Osteocyte (in vitro differentiated cells): ENCODE results near the gene PPIL4. TPM values are rescaled to one million over a fixed set of nuclear protein-coding genes. Genes with fewer than 3 reads are reported as not detected.

Experiments used
- DNase-seq: peaks from one replicate; pipeline ENCODE4 v3.0.0; 2021; ENCODE audit warnings: mixed read lengths; ENCODE audit not compliant: unreplicated experiment; ENCODE audit errors: extremely low spot score
- H3K27ac Mint-ChIP-seq: one replicate; pipeline ENCODE4 v1.8.0; 2021; ENCODE audit warnings: mild to moderate bottlenecking, mixed read lengths; ENCODE audit not compliant: unreplicated experiment
- H3K27me3 Mint-ChIP-seq: one replicate; pipeline ENCODE4 v1.8.0; 2021; ENCODE audit warnings: mixed read lengths; ENCODE audit not compliant: unreplicated experiment
- H3K36me3 Mint-ChIP-seq: one replicate; pipeline ENCODE4 v1.8.0; 2021; ENCODE audit warnings: mixed read lengths; ENCODE audit not compliant: unreplicated experiment
- H3K4me1 Mint-ChIP-seq: one replicate; pipeline ENCODE4 v1.8.0; 2021; ENCODE audit warnings: mixed read lengths; ENCODE audit not compliant: unreplicated experiment
- H3K4me3 Mint-ChIP-seq: one replicate; pipeline ENCODE4 v1.8.0; 2021; ENCODE audit warnings: mild to moderate bottlenecking, moderate library complexity, mixed read lengths; ENCODE audit not compliant: unreplicated experiment
- H3K9me3 Mint-ChIP-seq: one replicate; pipeline ENCODE4 v1.8.0; 2021; ENCODE audit warnings: mixed read lengths; ENCODE audit not compliant: unreplicated experiment
- CTCF ChIP-seq: fragments of 200-600 bp; sonication (generic); IDR thresholded peaks from 2 replicates; pipeline ENCODE4 v1.5.0; 2021; ENCODE audit warnings: antibody characterized with exemption, mild to moderate bottlenecking, moderate library complexity
- total RNA-seq: library from RNA; stranded (reverse); gene quantifications from 2 replicates; pipeline ENCODE4 v1.2.1, GENCODE V29; 2021

Gene PPIL4
- total RNA-seq, 1 donor from 2014 or later = 34.3 TPM

DNA sequence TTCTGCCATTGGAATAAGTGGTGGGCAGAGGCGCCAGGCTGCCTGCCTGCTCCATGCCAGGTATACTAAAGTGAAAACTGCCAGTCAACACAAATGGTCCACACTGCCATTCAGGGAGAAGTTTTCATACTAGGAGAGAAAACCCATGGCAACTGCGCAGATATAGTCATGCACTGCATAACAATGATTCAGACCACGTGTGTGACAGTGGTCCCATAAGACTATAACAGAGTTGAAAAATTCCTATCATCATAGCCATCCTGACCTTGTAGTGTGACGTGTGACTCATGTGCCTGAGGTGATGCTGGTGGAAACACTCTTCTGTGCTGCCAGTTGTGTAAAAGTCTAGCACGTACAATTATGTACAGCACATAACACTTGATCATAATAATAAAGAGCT lies 86.1 kb downstream of the PPIL4 start:
- Mint-ChIP-seq H3K27me3 (no peaks in the 10 kb centered on the region), H3K9me3 (no peaks in the 10 kb centered on the region), H3K36me3 (no peaks in the 10 kb centered on the region), H3K4me1 (peaks cover 18% of the 10 kb centered on the region), H3K4me3 (no peak overlapping the region), H3K27ac (no peak overlapping the region)
- no peak for TF ChIP-seq CTCF
- DNase-seq = no peak

DNA sequence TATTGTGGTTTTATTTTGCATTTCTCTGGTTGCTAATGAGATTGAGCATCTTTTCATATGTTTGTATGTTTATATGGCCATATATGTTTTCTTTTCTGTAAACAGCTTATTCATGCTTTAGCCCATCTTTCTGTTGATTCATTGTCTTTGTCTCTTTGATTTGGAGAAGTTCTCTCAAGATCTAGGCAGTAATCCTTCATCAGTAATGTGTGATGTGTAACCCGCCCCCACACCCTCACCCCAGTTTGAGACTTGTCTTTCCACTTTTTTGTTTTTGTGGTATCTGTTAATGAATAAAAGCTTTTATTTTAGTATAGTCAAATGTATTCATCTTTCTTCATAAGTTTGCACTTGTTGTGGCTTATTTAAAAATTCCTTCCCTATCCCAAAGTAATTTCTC lies 87.0 kb downstream of the PPIL4 start:
- no peak overlapping the region for H3K27ac Mint-ChIP-seq

GRCh38 chr6:149458196-149458595 lies 87.6 kb downstream of the PPIL4 start:
- Mint-ChIP-seq H3K4me3 (no peak overlapping the region), H3K27ac (no peak overlapping the region), H3K9me3 (no peaks in the 10 kb centered on the region), H3K4me1 (peaks cover 18% of the 10 kb centered on the region), H3K27me3 (no peaks in the 10 kb centered on the region), H3K36me3 (no peaks in the 10 kb centered on the region)
- DNase-seq = no peak
- no peak for TF ChIP-seq CTCF

More for the DNA sequence above, 87.0 kb downstream of the PPIL4 start:
- Mint-ChIP-seq H3K4me1 (peaks cover 18% of the 10 kb centered on the region), H3K36me3 (no peaks in the 10 kb centered on the region), H3K27me3 (no peaks in the 10 kb centered on the region), H3K9me3 (no peaks in the 10 kb centered on the region), H3K4me3 (no peak overlapping the region)
- DNase-seq = no peak
- TF ChIP-seq CTCF = no peak

DNA sequence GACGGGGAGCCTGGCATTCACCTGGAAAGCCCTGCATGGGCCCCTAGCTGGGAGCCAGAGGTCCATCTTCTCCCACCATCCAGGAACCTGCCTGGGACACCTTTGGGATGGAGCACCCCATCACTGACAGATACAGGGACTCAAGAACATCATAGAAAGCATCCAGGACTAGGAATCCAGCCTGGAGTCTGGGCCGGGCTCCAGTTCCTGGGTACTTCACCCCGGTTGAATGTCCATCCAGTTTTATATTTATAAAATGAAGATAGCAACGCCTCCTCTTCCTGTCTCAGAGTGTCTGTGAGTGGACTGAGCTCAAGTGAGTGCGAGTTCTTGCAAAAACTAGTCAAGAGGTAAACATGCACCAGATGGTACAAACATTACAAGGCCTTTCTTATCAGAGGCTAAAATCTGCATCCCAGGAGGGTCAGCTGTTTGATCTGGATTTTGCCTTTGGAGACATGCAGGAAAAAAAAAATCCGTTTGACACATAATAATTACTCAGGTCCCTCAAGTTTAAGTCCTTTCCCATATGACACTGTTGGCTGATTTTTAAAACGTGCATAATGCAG lies 88.4 kb downstream of the PPIL4 start:
- Mint-ChIP-seq H3K4me3 (no peak overlapping the region), H3K36me3 (no peaks in the 10 kb centered on the region), H3K27me3 (no peaks in the 10 kb centered on the region), H3K27ac (no peak overlapping the region), H3K4me1 (peaks cover 18% of the 10 kb centered on the region), H3K9me3 (no peaks in the 10 kb centered on the region)
- TF ChIP-seq CTCF = no peak
- no peak for DNase-seq

- H3K4me1 Mint-ChIP-seq = peaks cover 18% of the 10 kb centered on the region
- H3K36me3 Mint-ChIP-seq = no peaks in the 10 kb centered on the region
- no peak for DNase-seq
- H3K4me3 Mint-ChIP-seq = no peak overlapping the region
- no peak overlapping the region for H3K27ac Mint-ChIP-seq
- no peak for TF ChIP-seq CTCF
- H3K9me3 Mint-ChIP-seq = no peaks in the 10 kb centered on the region
- no peaks in the 10 kb centered on the region for H3K27me3 Mint-ChIP-seq
Measured at GRCh38 chr6:149456311-149457021, 89.4 kb downstream of the PPIL4 start.
